Daoy (cell line): ENCODE results near the gene RABEP1. TPM values are rescaled to one million over a fixed set of nuclear protein-coding genes. Genes with fewer than 3 reads are reported as not detected.
"Not testable (repeated sequence)": the region's sequence is repeated elsewhere in the genome, so short reads cannot be mapped to it uniquely, and the experiment has no call there.

Source experiments
- DNase-seq: peaks from one replicate; pipeline ENCODE4 v3.0.0-alpha.2; 2015; ENCODE audit warnings: low read depth
- total RNA-seq: library from RNA; depleted of rRNA; stranded (reverse); fragments of >200 nt; shearing (Covaris generic); gene quantifications from 2 replicates; pipeline ENCODE4 v1.2.3, GENCODE V29; 2014; rRNA removed

RABEP1 gene, protein sequence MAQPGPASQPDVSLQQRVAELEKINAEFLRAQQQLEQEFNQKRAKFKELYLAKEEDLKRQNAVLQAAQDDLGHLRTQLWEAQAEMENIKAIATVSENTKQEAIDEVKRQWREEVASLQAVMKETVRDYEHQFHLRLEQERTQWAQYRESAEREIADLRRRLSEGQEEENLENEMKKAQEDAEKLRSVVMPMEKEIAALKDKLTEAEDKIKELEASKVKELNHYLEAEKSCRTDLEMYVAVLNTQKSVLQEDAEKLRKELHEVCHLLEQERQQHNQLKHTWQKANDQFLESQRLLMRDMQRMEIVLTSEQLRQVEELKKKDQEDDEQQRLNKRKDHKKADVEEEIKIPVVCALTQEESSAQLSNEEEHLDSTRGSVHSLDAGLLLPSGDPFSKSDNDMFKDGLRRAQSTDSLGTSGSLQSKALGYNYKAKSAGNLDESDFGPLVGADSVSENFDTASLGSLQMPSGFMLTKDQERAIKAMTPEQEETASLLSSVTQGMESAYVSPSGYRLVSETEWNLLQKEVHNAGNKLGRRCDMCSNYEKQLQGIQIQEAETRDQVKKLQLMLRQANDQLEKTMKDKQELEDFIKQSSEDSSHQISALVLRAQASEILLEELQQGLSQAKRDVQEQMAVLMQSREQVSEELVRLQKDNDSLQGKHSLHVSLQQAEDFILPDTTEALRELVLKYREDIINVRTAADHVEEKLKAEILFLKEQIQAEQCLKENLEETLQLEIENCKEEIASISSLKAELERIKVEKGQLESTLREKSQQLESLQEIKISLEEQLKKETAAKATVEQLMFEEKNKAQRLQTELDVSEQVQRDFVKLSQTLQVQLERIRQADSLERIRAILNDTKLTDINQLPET
- 36.9 and 45.7 TPM in 2 replicates for total RNA-seq

GRCh38 chr17:5281814-5282641, at the start of gene RABEP1:
Gene RABEP1 (plus strand): TSS chr17:5282284. CDS start chr17:5282487, 203 bp downstream.
- DNase-seq: peak; percentile 95

DNA sequence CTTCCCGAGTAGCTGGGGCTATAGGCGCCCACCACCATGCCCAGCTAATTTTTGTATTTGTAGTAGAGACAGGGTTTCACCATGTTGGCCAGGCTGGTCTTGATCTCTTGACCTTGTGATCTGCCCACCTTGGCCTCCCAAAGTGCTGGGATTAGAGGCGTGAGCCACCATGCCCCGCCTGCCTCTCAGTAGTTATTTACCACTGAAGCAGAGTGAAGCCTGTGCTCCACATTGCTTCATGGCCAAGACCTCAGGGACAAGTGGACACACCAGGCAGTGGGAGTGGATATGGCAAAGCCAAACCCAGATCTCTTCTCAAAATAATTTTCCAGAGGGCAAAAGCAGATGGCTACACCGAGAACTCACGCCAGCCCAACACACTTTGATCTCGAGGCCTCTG, 48.6 kb upstream of the RABEP1 start:
- DNase-seq: not testable (repeated sequence)

- no peak for DNase-seq
Observed at GRCh38 chr17:5234645-5235576, 47.2 kb upstream of the RABEP1 start, which contains the start of gene SCIMP. Gene SCIMP (minus strand): TSS chr17:5234860. CDS start chr17:5234755, 105 bp downstream.

DNA sequence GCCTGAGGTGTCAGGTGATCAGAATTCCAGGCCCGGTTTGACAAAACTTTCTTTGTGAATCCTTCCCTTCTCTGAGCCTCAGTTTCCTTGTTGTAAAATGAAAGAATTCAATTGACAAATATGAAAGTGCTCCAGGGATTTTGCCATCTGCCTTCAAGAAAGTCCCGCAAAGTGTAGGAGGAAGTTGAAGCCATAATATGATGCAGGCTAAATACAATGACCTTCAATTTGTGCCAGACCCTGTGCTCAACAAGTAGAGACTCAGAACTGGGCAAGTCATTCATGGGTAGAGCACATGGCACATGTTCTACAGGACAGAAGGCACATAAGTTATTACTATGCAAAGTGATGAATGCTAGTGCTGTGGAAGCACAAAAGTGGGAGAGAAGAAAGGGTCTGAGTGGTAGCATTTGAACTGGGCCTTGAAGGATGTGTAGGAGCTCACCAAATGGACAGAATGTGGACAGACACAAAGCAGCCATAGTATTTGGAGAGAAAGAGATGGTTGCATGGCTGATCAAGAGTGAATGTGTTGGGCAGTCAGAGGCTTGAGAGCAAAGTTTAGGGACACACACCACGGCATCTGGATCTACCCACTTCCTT, 45.0 kb upstream of the RABEP1 start:
- DNase-seq: no peak

GRCh38 chr17:5237541-5238016, 44.5 kb upstream of the RABEP1 start:
- peak; percentile 61 for DNase-seq

GRCh38 chr17:5238333-5238732, 43.8 kb upstream of the RABEP1 start:
- DNase-seq: no peak

DNA sequence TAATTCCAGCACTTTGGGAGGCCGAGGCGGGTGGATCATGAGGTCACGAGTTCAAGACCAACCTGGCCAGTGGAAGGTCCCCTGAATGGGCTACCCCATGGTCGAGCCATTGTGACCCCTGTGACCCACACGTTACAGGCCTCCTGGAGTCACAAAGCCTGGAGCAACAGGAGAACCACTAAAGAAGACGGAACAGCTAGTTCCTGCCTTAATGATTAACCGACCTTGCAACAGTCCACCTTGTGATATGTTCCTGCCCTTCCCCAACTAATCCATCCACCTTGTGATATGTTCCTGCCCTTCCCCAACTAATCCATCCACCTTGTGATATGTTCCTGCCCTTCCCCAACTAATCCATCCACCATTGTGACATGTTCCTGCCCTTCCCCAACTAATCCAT, 42.3 kb upstream of the RABEP1 start:
- not testable (repeated sequence) for DNase-seq

DNA sequence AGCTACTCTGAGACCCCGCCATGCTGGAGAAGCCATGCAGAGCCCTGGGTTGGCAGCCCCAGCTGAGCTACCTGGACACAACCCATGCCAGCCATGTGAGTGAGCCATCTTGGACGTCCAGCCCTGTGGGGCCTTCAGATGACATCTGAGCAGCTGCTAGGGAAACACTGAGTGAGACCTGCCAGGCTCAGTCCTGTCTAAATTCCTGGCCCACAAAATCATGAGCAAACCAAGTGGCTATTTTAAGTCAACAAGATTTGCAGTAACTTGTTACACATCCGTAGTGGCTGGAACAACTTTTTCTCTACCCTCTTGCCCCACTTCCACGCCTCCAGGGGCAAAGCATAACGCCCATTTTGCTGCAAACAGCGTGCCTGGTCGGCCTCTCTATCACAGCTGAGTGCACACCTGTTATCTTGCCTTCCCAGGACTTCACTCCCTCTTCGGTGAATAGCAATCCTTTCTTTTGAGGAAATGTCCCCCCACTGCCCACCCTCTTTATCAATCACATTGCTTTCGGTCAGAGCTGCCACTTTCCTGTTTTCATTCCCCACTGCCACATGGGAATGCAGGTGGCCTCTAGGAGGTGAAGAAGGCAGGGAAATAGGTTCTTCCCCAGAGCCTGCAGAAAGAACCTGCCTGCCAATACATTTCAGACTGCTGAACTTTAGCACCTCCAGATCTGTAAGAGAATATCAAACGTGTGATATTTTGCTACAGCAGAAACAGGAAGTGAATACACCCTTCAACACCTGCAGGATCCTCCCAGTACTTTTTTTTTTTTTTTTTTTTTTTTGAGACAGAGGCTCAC, 40.0 kb upstream of the RABEP1 start:
- no peak for DNase-seq

DNA sequence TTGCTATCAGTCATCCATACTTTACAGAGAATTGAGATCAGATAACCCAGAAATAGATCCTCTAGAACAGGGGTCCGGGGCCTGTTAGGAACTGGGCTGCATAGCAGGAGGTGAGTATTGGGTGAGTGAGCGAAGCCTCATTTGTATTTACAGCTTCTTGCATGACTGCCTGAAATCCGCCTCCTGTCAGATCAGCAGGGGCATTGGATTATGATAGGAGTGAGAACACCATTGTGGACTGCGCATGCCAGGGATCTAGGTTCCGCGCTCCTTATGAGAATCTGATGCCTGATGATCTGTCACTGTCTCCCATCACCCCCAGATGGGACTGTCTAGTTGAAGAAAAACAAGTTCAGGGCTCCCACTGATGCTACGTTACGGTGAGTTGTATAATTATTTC, 34.5 kb upstream of the RABEP1 start:
- DNase-seq: no peak

DNA sequence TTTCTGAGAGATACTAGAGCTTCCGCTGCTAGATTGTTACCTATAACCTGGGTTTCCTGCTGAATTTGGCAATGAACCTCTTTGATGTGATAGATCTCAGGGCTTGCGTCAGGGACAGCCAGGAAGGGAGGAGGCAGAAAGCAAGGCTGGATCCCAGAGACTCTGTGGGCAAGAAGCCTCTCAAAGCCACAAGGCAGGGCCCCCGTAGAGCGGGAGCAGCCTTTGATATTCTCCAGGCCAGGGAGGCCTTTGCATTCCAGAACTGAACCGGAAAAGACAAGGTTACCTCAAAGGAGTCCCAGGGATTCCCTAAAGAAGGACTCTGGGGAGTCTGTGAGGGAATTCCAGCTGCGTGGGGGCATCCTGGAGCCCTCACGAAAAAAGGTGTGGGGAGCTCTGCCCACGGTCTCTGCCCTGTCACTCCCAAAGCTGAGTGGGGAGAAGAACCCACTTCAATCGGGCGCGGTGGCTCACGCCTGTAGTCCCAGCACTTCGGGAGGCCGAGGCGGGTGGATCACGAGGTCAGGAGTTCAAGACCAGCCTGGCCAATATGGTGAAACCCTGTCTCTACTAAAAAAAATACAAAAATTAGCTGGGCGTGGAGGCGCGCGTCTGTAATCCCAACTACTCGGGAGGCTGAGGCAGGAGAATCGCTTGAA, 33.1 kb upstream of the RABEP1 start:
- DNase-seq: no peak

DNA sequence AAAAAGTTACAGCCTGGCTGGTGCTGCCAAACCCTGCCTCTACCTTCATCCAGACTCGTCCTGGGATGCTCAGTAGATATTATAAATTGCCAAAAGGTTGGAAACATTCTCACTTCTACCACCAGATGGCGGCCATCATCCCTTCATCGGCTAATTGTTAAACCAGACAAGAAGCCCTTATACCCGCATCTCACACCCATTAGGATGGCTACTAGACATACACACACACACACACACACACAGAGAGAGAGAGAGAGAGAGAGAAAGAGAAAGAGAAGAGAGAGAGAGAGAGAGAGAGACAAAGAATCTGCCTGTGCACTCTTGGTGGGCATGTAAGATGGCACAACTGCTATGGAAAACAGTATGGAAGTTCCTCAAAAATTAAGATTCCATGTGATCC, 32.5 kb upstream of the RABEP1 start:
- peak; percentile 71 for DNase-seq

GRCh38 chr17:5254414-5254813, 27.7 kb upstream of the RABEP1 start:
- no peak for DNase-seq

DNA sequence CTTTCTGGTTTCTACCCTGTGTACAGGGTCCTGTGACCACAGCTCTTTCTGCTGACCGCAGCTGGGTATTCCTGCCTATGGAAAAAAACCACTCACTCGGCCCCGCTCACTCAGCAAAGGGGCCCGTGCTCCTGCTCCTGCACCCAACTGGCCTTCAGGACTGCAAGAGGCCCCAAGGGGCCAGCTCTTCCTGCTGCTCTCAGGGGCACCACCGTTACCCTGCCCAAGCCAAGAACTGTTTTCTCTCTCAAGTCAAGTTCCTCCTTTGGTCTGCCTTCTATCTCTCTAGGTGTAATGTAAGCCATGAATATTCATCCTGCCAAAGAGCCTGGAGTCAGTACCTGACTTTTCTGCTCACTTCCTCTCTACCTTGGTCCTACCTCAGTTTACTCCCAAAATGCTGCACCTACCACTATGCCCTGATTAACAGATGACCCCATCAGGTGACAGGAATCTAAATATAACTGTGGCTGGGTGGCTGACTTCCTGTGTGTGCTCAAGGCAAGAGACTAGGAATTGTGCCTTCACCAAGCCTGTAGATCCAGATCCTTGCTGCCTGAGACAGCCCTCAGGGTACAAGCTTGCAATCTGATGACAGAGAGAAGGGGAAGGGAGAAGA, 27.1 kb upstream of the RABEP1 start:
- no peak for DNase-seq

DNA sequence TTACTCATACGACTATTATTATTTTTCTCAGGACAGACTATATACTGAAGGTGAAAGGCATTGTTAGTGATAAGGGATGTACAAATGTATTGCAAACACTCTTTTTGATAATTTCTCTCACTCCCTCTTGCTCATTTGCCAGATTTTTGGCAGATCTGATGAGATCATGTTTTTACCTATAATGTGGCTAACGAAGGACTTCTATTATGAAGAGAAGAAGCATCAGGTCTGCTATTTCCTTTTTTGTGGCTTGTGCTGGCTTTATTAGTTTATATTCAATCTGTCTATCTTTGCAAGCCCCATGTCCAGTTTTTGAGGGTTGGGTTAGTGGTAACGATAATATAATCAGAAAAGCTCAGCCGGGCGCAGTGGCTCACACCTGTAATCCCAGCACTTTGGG, 25.0 kb upstream of the RABEP1 start:
- DNase-seq: no peak

- DNase-seq: no peak
Observed at GRCh38 chr17:5260542-5260941, 21.5 kb upstream of the RABEP1 start.

DNA sequence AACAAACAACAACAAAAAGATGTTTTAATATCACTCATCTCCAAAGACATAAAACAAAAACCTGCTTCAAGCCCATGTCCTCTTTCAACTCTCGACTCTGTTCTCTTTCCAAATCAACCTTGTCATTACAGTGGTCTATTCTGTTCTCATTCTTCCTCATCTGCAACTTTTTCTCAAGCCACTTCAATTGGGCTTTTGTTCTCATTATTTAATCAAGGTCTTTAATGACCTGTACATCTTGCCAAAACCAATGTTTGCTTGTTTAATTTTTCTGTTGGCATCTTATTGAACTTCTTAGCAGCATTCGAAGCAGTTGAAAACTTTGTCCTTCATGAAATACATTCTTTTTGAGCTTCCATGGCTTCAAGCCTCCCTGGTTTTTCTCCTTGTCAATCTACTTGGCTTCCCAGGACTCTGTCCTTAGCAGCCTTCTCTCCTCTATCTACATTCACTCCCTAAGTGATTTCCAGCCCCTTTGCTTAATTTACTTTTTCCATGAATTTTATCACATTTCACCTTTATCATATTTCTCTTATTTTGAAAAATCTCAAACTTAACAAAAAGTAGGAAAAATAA, 19.6 kb upstream of the RABEP1 start:
- DNase-seq: no peak

GRCh38 chr17:5263441-5263840, 18.6 kb upstream of the RABEP1 start:
- DNase-seq: no peak

GRCh38 chr17:5264893-5265292, 17.2 kb upstream of the RABEP1 start:
- DNase-seq: no peak
